ENCODE results near the gene HOXA5.
A peak's percentile ranks its signal among the peaks of the same experiment; 100 is the strongest.

Gene HOXA5

DNA sequence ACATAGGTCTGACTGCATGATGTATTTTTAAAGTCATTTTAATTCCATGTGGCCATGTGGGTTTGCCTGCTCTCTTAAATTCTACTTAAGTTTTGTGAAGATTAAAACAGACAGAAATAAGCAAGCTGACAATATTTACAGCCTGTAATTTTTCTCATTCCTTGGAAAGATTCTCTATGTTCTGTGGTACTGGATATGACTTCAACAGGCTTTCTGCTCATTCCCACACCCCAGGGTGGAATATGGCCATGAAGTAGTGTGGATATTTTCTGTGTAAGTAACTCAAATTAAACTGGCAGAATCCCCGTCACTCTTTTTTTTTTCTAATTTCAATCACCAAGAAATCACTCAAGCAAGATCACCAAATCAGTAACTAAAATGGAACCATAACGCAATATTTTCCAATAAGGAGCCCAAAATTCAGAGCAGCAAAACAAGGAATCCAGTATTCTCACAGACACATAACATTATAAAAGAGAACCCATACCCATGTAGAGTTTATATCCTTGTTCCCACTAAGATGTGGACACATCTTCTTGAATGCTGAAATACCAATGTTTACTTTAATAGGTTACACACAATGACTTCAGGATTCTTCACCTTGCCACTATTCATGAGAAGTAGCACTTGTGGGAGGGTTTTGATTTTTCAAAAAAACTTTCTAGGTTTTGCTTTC lies 5.7 kb downstream of the HOXA5 start (continued):
- TF ChIP-seq ZNF398 (tag by site-specific recombination; IDR thresholded peaks at IDR 0.05) = no peak
- TF ChIP-seq WT1 (tag by site-specific recombination; IDR thresholded peaks at IDR 0.05) = no peak
- TF ChIP-seq ZNF664 (tag by site-specific recombination; IDR thresholded peaks at IDR 0.05) = no peak
- 0 out of 2 replicates have a peak, but pooled peaks have one; percentile 35 for TF ChIP-seq SCRT2 (tag by site-specific recombination; IDR thresholded peaks at IDR 0.05)
- no peak for TF ChIP-seq EGR2 (tag by site-specific recombination; IDR thresholded peaks at IDR 0.05; ENCODE audit: low read depth)
- TF ChIP-seq ZNF600 (tag by site-specific recombination; IDR thresholded peaks at IDR 0.05) = peak; percentile 73; the same call in 1 of the 2 replicates
- no peak for TF ChIP-seq PRDM1 (tag by site-specific recombination; IDR thresholded peaks at IDR 0.05)
- TF ChIP-seq ZNF214 (tag by site-specific recombination; IDR thresholded peaks at IDR 0.05; ENCODE audit: borderline replicate concordance) = no peak
- no peak for TF ChIP-seq ZNF433 (tag by site-specific recombination; IDR thresholded peaks at IDR 0.05; ENCODE audit: low read depth)
- TF ChIP-seq ZNF10 (tag by site-specific recombination; IDR thresholded peaks at IDR 0.05) = peak; percentile 58; the same call in 1 of the 2 replicates
- TF ChIP-seq, protein P1, sequence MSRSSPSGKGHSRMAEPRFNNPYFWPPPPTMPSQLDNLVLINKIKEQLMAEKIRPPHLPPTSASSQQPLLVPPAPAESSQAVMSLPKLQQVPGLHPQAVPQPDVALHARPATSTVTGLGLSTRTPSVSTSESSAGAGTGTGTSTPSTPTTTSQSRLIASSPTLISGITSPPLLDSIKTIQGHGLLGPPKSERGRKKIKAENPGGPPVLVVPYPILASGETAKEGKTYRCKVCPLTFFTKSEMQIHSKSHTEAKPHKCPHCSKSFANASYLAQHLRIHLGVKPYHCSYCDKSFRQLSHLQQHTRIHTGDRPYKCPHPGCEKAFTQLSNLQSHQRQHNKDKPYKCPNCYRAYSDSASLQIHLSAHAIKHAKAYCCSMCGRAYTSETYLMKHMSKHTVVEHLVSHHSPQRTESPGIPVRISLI (tag by site-specific recombination; IDR thresholded peaks at IDR 0.05) = no peak
- TF ChIP-seq ZNF521 (tag by site-specific recombination; IDR thresholded peaks at IDR 0.05) = no peak
- peak; percentile 61 for TF ChIP-seq ZBTB20 (tag by site-specific recombination; IDR thresholded peaks at IDR 0.05)
- TF ChIP-seq BCL6B (tag by site-specific recombination; IDR thresholded peaks at IDR 0.05) = no peak
- no peak for TF ChIP-seq ZNF692 (tag by site-specific recombination; IDR thresholded peaks at IDR 0.05)

DNA sequence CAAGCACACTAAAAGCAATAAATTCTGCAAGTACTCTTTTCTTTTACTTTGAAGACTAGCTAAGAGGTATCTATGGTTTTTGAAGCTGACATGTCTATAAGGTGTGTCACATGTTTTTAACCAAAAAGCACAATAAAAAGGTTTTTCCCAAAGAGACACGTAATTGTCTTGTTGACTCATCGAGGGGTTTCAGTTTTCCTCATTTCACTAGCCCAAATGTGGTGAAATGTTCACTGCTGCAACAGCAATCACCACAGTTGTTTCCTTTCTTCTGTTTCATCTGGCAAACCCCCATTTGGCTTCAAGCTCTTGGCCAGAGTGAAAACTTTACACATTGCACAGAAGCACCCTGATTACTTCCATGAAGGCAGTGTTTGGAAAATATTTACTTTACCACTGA lies 9.1 kb downstream of the HOXA5 start:
- peaks cover 62% of the 10 kb centered on the region for H3K4me1 ChIP-seq (ENCODE audit: control insufficient read depth, insufficient read depth, low read length)
- CTCF ChIA-PET = interaction anchor here (0.6 to 1.9 kb wide), 8 partner anchors 9 to 1242 kb away, joined by 3 to 7 read pairs (median 4); partner anchors contain the start of gene HOXA5
- H3K9me3 ChIP-seq (ENCODE audit: control insufficient read depth, insufficient read depth, low read depth, low read length) = no peaks in the 10 kb centered on the region
- peak overlapping the region; percentile 56; the same call in 1 of the 2 replicates for H3K27ac ChIP-seq (ENCODE audit: extremely low read depth, low read depth, low read length)
- POLR2A ChIA-PET = interaction anchor here (1.4 kb wide), 1 partner anchor 9 kb away, joined by 3 read pairs; the partner anchor contains the start of gene HOXA5
- H3K36me3 ChIP-seq (ENCODE audit: control insufficient read depth in 2 of 2, insufficient read depth in 1 of 2, low read length in 2 of 2) = peaks cover 0 to 4% of the 10 kb centered on the region in 2 experiments; a peak in 1 of 3 replicates
- H3K4me3 ChIP-seq (ENCODE audit: low read depth, low read length) = no peak overlapping the region
- TF ChIP-seq TRIM28 (IDR thresholded peaks at IDR 0.05; ENCODE audit: borderline replicate concordance, low read length) (no peak), ZNF639 (tag by site-specific recombination; IDR thresholded peaks at IDR 0.05) (0 out of 2 replicates have a peak, but pooled peaks have one; percentile 41), PRDM6 (tag by site-specific recombination; IDR thresholded peaks at IDR 0.05) (peak; percentile 99), ZNF660 (tag by site-specific recombination; IDR thresholded peaks at IDR 0.05) (peak; percentile 67; the same call in 1 of the 2 replicates), ZNF391 (tag by site-specific recombination; IDR thresholded peaks at IDR 0.05; ENCODE audit: borderline replicate concordance, low read depth) (0 out of 2 replicates have a peak, but pooled peaks have one; percentile 18), SP7 (tag by site-specific recombination; IDR thresholded peaks at IDR 0.05) (peak; percentile 54; the same call in 1 of the 2 replicates), ZNF629 (tag by site-specific recombination; IDR thresholded peaks at IDR 0.05) (peak; percentile 71), ZNF366 (tag by site-specific recombination; conservative IDR thresholded peaks at IDR 0.05) (peak; percentile 66), ZBTB21 (tag by site-specific recombination; IDR thresholded peaks at IDR 0.05) (0 out of 2 replicates have a peak, but pooled peaks have one; percentile 38), FEZF1 (tag by site-specific recombination; IDR thresholded peaks at IDR 0.05) (peak; percentile 92), ZBTB17 (tag by site-specific recombination; IDR thresholded peaks at IDR 0.05) (0 out of 2 replicates have a peak, but pooled peaks have one; percentile 64), SALL2 (tag by site-specific recombination; IDR thresholded peaks at IDR 0.05; ENCODE audit: borderline replicate concordance) (no peak), ZNF341 (tag by site-specific recombination; IDR thresholded peaks at IDR 0.05; ENCODE audit: low read depth) (no peak)
